NCI-H128 (cell line): ENCODE measurements around the gene IRF2.

Source experiments
- DNase-seq: peaks from one replicate; lab custom pipeline; 2025; ENCODE audit not compliant: unreplicated experiment; lab: John Stamatoyannopoulos, UW

Gene IRF2

GRCh38 chr4:184432127-184432922 is 42.0 kb downstream of the IRF2 start:
- no peak for DNase-seq

- no peak for DNase-seq
Measured at GRCh38 chr4:184430163-184430562, 44.2 kb downstream of the IRF2 start.

DNA sequence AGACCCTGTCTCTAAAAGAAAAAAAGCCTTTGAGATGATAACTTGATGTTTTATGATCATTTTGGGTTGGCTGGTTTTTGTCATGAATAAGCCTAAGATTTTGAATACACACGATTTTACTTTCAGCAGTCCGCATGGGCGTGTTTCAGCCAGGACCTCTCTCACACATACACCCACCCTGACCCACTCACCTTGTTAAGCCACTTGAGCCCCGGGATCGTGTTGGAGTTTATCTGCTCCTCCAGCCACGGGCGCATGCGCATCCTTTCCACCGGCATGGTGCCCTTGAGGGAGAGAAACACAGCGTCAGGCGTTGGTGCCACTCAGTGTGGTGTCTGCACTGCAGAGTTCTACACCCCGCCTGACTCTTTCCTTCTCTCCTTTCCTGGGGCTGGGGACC is 45.6 kb downstream of the IRF2 start:
- no peak for DNase-seq

GRCh38 chr4:184427687-184428086 is 46.7 kb downstream of the IRF2 start:
- no peak for DNase-seq

DNA sequence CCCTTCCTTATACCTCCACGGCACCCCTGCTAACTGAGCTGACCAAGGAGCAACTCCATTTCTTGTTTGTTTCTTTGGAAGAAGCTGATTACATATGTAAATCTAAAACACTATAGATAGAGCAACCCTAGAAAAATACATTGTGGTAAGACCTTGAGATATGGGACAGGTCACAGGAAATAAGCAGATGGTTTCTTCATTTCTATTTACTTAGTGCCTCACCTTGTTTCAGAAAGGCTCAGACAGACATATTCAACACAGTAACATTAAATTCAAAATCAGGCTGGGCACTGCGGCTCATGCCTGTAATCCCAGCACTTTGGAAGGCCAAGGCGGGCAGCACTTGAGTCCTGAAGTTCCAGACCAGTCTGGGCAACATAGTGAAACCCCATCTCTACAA is 47.3 kb downstream of the IRF2 start:
- no peak for DNase-seq

DNA sequence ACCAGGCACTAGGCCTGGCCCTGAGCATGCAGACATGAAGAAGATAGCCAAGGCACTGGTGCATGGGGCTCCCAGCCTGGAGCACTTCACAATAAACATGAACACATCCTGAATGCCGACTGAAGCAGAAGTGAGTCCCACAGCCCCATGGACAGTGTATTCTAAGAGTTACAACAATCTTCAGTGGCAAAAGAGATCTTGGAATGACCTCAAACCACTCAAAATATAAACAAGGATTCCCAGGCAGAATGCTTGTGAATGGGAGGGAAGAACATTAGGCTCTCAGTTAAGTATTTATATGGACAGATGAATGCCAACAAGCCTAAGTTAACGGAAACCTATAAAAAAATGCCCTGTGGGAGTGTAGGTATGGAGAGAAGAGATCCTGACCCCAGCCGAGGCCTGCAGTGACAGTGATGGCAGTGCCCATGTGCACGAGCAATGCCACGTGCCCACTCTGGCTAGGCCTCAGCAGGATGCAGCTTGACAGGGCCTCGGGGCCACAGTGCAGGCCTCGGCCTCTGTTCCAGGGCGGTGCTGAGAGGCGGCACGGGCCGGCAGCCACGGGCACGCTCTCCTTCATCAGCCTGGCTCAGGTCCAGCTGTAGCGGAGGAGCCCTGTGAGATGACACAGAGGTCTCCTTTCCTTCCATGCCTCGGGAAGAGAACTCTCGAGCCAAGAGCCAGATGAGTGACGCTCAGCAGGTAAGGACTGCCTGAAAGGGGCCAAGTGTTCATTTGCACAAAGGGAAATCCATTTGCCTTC is 49.2 kb downstream of the IRF2 start:
- DNase-seq: no peak

DNA sequence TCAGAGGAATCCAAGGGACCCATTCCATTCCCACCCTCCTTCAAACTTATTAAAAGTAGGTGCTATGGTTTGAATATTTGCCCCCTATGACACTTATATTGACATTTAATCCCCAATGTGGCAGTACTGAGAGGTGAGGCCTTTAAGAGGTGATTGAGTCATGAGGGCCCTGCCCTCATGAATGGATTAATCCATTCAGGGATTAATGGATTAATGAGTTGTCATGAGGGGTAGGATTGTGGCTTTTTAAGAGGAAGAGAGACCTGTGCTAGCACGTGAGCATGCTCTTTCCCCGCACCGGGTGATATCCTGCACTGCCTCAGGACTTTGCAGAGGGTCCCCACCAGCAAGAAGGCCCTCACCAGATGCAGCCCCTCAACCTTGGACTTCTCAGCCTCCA is 50.1 kb downstream of the IRF2 start:
- no peak for DNase-seq

- no peak for DNase-seq
Measured at GRCh38 chr4:184423003-184423686, 51.2 kb downstream of the IRF2 start.

DNA sequence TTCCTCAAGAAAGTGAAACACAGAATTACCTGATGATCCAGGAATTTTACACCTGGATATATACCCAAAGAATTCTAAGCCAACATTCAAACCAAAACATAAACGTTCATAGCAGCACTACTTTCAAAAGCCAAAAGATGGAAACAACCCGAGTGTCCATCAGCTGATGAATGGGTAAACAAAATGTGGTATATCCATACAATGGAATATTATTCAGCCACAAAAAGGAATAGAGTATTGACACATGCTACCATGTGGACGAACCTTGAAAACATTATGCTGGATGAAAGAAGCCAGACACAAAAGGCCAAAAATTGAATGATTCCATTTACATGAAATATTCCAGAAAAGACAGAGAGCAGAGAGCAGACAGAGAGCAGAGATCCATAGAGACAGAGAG is 52.0 kb downstream of the IRF2 start:
- no peak for DNase-seq

DNA sequence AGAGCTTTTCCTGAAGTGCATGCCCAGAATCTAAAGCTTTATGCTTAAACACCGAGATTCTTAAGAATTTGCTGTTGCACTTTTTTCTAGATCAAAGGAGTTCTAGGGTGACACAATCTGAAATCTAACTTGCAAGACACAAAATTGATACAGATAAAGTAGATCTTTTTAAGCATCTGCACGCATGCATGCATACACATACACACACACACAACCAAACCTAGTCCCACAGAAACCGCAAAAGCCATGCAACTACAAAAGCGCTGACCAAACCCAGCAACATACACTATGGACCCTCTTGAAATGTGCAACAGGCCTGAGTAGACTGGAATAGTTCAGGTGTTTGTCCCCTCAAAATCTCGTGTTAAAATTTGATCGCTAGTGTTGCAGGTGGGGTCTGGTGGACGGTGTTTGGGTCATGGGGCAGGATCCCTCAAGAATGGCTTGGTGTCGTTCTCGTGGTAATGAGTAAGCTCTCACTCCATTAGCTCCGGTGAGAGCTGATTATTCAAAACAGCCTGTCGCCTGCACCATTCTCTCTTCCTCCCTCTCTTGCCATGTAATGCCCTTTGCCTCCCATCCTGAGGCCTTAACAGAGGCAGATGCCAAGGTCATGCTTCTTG is 52.7 kb downstream of the IRF2 start:
- DNase-seq: no peak

DNA sequence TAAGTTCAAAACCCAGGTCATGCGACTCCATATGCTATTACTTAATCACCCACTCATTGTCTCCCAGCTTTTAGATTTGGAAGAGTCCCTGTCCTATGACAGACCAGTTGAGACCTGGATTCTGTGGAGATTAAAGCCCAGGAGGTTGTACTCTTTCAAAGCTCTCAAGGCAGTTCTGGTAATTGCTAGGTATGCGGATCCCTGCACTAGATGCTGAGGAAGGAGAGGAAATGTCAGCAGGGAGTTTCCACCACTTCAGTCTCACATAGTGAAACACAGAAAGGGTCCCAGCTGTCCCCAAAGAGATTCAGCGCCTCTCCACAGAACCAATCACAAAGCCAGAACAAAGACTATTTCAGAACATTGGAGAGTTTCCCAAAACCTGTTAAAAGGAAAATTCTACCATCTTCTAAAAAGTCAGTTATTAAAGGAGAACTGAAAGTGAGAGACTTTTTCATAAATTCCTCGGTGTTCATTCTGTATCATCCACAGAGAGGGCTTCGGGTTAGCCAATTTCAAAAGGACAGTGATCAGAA is 53.4 kb downstream of the IRF2 start:
- no peak for DNase-seq

GRCh38 chr4:184420402-184420801 is 53.9 kb downstream of the IRF2 start:
- no peak for DNase-seq

GRCh38 chr4:184419976-184420375 is 54.4 kb downstream of the IRF2 start:
- no peak for DNase-seq

GRCh38 chr4:184417802-184418511 is 56.4 kb downstream of the IRF2 start:
- no peak for DNase-seq

GRCh38 chr4:184416913-184417734 is 57.2 kb downstream of the IRF2 start:
- no peak for DNase-seq

GRCh38 chr4:184415071-184415470 is 59.3 kb downstream of the IRF2 start:
- no peak for DNase-seq

- DNase-seq: no peak
Measured at GRCh38 chr4:184413261-184414046, 60.9 kb downstream of the IRF2 start.

GRCh38 chr4:184410748-184411147 is 63.6 kb downstream of the IRF2 start:
- DNase-seq: no peak
